ENCODE results near the gene MEIS1.

Gene MEIS1

DNA sequence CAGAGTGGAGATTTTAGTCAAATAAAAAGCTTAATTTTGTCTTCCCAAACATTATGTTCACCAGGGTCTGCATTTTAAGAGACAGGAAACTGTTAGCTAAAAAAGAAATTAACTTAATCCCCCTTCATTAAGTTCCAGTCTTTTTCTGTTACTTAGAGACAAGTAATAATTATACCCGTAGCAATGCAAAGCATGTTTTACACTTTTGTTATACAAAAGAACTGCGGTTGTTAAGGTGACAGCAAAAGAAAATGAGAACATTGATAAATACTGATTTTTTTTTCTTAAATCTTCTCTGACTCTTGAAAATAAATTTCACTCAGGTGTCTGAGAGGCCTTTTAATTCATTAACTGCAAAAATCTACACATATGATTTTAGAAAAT lies 101.4 kb downstream of the MEIS1 start:
- no peak for DNase-seq (ENCODE audit: low read depth)

DNA sequence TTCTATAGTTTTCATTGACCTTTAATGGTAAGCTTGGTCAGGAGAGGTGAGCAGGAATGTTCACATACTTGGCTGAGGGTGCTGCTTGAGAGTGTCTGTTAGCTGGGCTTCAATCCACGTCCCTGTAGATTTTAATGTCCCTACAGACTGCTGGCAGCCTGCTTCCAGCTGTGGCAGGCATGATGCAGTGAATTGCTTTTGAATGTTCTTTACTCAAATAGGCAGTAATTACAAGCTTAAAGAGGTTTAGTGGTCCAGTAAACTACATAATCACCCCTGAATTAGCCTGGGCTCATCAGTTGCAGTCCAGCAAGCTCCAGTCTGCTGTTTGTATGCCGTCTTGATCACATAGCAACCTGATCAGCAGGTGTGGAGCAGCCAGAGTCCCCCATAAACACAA lies 102.1 kb downstream of the MEIS1 start:
- no peak for DNase-seq (ENCODE audit: low read depth)

DNA sequence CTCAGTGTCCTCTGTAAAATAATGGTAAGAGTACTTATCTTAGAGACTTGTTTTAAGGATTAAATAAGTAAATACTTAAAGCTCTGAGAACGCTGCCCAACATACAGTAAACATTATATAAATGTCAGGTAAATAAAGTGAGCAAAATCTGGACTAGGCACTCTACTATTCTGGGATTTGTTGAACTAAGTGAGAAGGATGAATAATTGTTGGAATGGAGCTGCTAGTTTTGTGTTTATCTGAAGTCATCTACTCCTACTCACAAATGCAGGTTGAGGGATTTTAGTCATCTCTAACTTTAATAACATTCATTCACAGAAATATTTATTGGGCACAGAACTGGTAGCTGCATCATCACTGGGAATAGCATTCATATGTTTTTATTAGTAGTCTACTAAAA lies 103.4 kb downstream of the MEIS1 start:
- no peak for DNase-seq (ENCODE audit: low read depth)

DNA sequence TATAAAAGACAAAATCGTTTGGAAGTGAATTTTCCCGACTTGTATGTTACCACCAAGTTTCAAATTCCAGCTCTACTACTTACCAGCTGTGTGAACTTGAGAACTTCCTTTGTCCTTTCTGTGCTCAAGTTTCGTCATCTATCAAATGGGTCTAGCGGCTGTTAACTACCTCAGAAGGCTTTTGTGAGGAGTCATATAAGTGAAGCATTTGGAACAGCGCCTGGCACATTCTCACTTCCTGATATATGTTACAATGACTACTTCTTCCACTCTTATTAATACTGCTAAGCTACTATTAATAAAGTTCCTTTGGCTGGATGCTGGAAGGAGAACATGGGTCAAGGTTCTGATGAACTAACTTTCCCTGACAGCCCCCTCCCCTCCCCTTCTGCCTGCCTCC lies 104.5 kb downstream of the MEIS1 start:
- no peak for DNase-seq (ENCODE audit: low read depth)

DNA sequence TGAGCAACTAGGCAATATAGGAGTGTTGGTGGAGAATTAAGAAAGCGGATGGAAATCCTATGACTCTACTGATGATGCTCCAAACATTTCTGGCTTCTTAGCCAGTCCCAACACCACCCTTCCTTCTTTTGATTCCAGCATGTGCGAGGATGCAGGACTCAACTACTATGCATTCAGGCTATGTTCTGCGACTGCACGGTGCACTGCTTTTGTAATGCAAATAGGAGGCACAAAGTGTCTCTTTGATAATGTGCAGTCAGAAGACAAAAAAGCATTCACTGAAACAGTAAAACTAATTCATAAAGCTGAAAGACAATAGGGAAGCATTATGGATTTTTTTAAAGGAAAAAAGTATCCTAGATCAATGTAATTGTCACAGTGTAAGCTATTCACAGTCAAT lies 106.7 kb downstream of the MEIS1 start:
- DNase-seq (ENCODE audit: low read depth): no peak

DNA sequence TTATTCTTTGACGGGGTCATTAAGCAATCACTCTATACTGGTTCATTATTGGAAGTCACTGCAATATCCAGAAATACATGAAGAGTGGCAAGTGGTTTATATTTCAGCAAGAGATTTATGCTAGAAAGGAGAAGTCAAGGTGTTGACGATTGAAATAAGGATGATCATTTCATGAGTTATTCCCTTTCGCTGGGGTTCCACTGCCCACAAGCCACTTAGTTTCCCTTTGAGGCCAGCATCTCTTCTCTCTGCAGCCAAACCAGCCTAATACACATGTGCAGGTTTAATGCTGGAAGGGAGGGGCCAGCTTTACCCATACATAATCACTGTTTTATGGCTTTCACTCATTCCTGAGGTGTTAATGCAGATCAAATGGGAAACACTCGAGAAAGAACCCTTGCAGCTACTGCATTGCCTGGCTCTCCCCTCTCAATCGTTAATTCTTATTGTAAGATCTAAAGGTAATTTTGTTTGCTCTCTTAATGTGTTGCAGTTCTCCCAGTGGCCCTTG lies 108.4 kb downstream of the MEIS1 start:
- DNase-seq (ENCODE audit: low read depth): no peak

DNA sequence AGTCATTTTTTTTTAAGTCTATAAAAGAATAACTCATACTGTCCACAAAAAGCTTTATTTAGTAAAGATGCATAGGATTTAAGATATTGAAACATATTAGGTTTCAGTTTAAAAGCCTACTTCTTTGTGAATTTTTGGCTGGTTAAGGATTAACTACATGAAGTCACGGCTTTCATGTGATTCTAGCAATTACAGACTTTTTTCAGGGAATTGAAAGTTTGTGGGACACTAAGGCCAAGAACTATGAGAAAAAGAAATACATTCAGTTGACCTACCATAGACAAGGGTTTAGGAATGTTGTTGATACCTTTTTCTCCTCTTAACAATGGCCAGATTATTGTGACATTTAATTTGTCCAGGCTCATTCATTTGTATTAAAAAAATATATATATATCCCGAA lies 109.3 kb downstream of the MEIS1 start:
- DNase-seq (ENCODE audit: low read depth): no peak

DNA sequence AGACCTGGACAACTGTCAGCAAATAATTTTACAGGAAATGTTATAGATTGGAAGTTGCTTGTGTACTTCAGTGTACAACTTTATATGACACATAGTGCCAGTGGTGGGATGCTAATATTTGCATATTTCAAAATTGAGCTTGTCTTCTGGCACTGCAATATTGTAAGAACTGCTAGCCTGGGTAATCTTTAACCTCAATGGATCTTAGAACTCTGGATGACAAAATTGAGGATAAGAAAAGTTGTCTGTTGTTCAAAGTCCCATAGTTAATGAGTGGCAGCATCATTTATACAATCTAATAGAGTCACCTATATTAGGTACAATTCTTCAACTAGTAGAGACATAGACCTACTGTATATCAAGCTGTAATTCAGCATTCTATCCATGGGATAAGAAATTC lies 110.3 kb downstream of the MEIS1 start:
- DNase-seq (ENCODE audit: low read depth): no peak

DNA sequence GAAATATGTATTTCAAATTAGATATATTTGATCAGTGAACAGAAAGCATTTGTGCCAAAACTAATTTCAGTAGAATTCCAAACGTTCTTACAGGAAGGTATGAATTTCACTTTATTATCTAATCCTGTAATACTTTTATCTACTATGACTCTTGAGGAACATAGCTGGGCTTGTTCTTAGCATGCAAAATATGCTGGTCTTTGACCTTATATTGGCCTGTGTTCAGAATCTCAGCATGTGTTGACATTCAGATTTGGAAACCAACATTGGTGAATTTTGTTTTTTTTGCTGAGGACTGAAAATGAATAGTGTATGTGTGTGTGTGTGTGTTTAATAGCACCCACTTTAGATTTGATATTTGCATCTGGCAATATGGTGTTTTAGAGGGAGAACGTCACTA lies 112.2 kb downstream of the MEIS1 start:
- no peak for DNase-seq (ENCODE audit: low read depth)

DNA sequence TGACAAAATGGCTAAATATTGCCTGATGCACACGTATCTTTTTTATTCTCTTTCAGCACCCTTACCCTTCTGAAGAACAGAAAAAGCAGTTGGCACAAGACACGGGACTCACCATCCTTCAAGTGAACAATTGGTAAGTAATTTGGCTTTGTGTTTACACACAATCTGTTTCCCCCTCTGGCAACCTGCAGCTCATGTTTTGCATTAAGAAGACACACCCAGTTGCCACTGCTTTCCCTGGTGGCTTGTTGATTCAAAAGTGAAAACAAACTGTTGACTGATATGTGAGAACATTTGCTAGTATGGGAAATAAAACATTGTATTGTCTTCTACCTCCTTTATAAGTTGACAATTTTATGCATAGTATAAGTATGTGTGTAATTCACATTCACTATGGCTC lies 113.0 kb downstream of the MEIS1 start:
- no peak for DNase-seq (ENCODE audit: low read depth)

DNA sequence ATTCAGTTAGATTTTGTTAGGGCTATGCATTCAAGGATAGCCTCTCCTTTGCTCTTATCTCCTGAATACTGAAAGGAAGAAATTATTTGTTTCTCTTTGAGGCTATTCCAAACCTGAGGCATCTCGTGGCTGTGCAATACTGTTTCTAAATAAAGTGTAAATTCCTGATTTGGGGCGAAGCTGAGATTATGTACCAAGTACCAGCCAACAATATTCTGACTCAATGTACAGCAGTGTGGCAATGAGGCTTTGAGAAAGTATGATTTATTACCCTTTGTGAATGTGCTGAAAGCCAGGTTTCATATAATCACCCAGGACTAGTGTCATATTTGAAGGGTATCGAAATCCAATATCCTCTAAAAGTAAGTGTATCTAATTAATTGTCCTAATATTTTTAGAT lies 113.5 kb downstream of the MEIS1 start:
- no peak for DNase-seq (ENCODE audit: low read depth)

DNA sequence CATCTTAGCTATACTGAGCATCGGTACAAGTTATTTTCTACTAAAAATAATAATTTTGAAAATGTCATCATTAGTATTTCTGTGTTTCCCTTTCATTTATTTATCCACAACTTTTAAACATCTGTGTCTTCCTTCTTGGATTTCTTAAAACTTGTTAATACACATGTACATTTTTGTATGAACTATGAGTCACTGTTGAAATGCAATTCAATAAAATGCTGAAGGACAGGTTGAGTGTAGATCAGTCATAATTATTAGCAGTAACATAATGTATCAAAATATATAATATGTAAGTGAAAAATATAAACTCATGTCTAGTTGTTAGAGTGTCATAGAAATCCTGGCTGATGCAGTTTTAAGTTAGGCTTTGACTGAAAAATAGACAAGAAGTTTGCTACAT lies 115.9 kb downstream of the MEIS1 start:
- DNase-seq (ENCODE audit: low read depth): no peak

DNA sequence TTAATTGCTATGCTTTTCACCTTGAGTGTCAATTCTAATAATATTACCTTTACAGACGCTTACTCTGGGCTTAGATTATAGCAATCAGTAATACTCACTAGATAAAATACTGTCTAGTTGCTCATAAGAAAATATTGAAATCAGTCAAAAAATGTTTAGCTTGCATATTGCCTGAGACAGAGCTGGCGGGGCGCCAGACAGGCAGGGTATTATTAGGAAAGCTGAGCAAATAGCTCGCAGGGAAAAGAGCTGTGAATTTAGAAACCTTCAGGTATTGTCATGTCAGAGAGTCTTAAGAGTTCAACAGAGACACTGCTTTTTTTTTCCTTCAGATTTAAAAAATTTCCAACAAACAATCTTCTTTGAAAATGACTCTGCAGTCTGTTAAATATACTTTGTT lies 118.4 kb downstream of the MEIS1 start:
- DNase-seq (ENCODE audit: low read depth): no peak

DNA sequence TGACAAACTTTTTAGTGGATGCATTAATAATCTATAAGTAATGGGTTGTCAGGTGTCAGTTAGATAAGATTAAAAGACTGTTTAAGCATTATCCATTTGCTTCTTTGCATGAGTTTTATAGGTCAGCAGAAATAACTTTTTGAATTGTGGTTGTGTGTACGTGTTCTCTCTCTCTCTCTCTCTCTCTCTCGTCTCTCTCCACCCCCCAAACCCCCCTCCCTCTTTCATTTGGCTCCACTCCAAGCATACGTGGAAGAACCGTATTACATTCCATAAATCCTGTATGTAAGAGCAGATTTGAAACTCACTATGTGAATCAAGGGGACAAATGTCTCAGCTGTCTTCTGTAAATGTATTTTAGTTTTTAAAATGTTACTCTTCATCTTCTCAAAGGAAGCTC lies 120.2 kb downstream of the MEIS1 start:
- no peak for DNase-seq (ENCODE audit: low read depth)

DNA sequence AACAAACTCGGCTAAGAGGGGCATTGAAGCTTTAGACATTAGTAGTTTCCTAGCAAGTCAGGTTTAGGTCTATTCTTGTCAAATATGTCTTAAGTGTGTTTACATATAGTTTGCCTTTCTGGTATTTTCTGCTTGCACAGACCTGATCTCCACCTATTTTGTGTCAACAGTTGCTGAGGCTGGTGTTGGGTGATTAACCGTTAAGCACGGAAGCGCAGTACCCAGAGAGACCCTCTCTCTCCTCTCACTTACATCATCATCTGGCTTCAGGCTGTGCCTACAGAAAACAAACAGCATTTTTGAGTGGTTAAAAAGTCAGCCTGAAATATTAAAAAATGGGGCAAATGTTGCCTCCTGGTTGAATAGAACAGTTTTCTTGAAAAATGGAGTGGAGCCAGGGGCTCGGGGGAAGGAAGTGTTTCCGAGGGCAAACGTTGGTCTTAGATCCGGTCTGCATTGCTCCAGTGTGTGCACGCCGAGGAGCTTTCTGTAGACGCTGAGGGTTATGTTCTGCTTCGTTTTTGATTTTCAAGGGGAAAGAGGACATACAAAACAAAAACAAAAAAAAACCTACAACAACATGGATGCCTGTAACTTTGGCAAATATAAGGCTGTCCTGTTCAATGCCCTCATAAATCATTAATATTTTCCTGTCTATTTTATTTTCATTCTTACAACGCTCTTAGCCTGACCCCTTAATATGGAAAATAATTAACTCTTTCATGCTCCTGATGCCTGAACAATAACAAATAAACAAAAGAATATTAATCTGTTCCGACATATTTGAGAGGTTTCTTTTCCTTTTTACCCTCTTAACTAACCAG lies 120.8 kb downstream of the MEIS1 start:
- no peak for DNase-seq (ENCODE audit: low read depth)

DNA sequence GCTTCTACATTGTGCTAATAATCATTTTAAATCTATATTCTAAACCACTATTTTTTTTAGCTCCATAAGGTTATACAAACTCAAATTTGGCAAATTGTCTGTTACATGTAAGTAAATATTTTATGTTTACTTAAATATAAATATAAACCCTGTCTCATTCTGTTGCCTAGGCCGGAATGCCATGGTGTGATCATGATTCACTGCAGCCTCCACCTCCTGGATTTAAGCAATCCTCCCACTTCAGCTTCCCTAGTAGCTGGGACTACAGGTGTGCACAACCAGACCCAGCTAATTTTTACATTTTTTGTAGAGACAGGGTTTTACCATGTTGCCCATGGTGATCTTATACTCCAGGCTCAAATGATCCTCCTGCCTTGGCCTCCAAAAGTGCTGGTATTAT lies 124.7 kb downstream of the MEIS1 start:
- no peak for DNase-seq (ENCODE audit: low read depth)

DNA sequence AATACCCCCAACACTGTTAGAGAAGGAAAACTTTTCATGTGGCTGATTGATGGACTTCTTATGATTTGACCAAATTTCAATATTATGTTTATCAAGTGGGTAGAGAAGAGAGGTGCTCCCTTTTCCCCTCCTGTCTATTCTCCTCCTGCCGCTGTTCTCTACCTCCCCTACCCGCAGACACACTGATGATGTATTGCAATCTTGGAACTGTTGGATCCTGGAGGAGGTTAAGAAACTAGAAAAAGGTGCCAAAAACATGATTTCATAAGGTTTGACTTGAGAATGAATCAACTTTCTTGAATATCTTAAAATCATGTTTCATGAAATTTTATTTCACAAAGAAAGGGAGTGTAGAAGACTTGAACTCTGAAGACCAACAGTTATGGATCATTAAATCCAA lies 125.8 kb downstream of the MEIS1 start:
- no peak for DNase-seq (ENCODE audit: low read depth)

DNA sequence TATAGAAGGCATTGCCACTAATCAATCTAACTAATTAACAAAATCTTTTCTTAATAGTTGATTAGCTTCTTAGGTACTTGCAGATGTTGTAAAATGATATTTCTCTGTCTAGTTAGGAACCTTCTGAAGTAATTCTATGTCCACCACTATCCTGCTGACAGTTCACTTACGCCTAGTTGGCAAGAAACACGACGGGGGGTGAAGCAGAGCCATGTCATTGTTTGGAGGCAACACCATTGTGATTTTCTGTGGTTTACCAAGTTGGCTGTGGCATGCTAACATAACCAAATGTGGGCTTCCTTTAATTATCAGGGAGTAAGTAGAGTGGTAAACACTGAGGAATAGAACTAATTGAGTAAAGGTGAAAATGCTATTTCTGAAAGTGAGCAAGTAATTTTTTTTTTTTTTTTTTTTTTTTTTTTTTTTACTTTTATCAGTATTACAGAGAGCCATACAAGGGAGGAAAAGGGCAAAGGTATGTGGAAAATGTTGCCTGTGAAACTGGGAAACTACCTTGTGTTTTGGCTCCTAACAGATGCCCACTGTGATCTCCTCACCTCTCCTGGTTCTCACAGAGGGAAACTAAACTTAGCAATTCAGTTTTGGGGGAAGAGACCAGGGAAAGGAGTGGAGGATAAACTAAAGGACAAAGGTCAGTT lies 126.8 kb downstream of the MEIS1 start:
- DNase-seq (ENCODE audit: low read depth): no peak

DNA sequence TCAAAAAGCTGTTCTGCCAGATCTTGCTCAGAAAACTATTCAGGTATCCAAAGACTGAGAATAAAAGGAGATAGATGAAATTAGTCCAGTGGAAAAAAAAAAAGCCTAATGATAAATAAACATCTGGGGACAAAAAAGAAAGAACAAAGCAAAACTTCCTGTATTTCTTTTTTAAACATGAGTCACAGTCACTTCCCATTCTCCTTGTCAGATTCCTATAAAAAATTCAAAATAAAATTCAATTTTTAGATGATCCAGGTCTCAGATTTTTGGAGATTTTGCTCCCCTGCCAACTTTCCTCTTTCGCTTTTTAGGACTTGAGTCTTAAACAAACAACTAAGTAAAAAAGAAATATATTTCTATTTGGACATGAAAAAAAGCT lies 127.4 kb downstream of the MEIS1 start:
- no peak for DNase-seq (ENCODE audit: low read depth)

DNA sequence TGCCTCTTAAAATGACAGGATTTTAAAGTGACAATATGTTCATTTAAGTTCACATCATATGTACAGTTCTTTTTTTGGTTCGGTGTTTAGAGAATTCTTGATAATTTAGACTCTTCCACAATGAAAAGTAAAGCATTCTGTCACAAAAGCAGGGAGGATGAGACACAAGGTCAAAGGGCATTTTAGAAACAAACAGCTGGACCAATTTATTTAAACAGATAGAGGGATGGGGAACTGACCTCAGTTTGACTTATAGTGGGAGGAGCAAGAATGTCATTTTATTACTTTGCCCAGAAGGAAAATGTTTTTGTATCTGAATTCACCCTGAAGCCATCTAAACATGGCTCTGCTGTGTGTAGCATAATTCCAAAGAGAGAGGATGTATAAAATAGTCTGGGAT lies 128.5 kb downstream of the MEIS1 start:
- no peak for DNase-seq (ENCODE audit: low read depth)

DNA sequence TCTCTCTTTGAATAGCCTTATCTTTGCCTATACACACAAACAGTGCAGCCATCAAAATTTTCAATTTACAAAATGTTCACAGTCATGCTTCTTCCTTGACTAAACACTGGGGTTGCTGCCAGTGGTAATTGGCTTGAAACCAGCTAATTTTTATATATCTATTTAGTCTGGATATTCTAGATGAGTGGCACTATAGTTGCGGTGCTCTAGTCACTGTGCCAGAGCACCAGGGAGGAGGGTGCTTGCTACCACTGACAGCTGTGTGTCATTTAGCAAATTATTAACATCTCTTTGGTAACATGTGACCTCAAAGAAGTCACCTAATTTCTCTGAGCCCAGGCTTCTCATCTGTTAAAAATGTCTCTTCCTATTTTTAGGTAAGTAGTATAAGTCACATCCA lies 130.4 kb downstream of the MEIS1 start:
- no peak for DNase-seq (ENCODE audit: low read depth)

DNA sequence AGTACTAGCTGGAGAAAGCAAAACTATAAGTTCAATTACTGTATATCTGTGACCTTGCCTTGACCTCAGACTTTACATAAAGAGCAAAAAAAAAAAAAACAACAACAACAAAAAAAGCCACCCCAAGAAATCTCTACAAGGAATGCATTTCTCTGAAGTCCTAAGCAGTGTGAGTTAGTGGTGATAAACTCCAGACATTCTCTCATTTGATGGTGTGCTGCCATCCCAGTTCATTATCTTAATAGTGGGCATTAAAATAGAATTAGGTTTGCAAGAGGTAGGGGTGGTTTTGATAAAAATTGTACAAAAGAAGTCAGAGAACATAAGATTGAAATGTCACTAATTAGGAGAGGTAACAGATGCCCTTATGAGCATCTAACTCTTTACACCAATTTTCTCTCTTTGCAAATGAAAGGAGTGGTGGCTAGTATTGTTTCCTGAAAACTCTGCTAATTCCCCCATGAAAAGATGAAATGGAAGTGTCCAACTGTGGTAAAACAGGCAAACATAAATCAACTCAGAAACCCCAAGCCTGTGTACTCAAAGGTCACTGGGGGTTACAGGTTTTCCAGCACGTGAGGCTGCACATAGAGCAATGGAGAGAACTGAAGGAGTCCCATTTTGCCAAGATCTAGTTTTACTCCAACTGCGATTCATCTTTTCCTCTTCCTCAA lies 131.9 kb downstream of the MEIS1 start:
- no peak for DNase-seq (ENCODE audit: low read depth)

DNA sequence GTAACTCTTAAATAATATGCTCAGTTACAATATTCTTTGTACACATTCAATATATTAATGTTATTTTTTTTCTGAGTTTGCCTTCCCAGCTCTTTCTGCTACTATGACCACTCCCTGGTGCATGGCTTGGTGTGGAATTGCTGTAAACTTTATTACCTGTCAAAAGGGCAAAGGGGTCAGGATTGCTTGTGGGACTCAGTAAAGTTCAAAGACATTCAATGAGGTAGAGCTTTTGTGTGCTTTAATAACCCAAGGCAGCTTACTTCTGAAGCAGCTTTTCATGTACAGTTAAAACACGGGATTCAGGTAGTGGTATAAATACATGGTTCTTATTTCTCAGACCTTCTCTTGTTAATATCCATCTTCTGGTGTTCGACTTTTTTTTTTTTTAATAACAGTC lies 132.8 kb downstream of the MEIS1 start:
- DNase-seq (ENCODE audit: low read depth): no peak
